Activated CD4-positive, alpha-beta T cell treated with anti-CD3 and anti-CD28 coated beads, Interleukin-10, Interleukin-2, amounts not matched to agents 100 ng/mL and 50 ng/mL, durations not matched to agents 16 hours and 8 hours (primary cell): ENCODE data around the gene MAPK9.
A peak's percentile ranks its signal among the peaks of the same experiment; 100 is the strongest.
"Not testable (repeated sequence)": the region's sequence is repeated elsewhere in the genome, so short reads cannot be mapped to it uniquely, and the experiment has no call there.

Source experiments
- DNase-seq: peaks from one replicate; pipeline ENCODE4 v3.0.0-alpha.2; 2020

MAPK9 gene

GRCh38 chr5:180222056-180222455 is 69.8 kb downstream of the MAPK9 start:
- no peak for DNase-seq

- no peak for DNase-seq
Measured at GRCh38 chr5:180217797-180218196, 74.1 kb downstream of the MAPK9 start.

- DNase-seq = no peak
Measured at GRCh38 chr5:180216646-180217171, 75.2 kb downstream of the MAPK9 start.

- DNase-seq = no peak
Measured at GRCh38 chr5:180215783-180216630, 75.9 kb downstream of the MAPK9 start.

GRCh38 chr5:180214870-180215770 is 76.8 kb downstream of the MAPK9 start:
- no peak for DNase-seq

GRCh38 chr5:180213657-180214207 is 78.2 kb downstream of the MAPK9 start:
- DNase-seq = no peak

GRCh38 chr5:180213256-180213600 is 78.7 kb downstream of the MAPK9 start:
- DNase-seq = no peak

- no peak for DNase-seq
Measured at GRCh38 chr5:180212363-180213255, 79.3 kb downstream of the MAPK9 start.

GRCh38 chr5:180211761-180212035 is 80.2 kb downstream of the MAPK9 start:
- DNase-seq = no peak

GRCh38 chr5:180210961-180211760 is 80.7 kb downstream of the MAPK9 start:
- DNase-seq = no peak

GRCh38 chr5:180210077-180210476 is 81.8 kb downstream of the MAPK9 start:
- DNase-seq = not testable (repeated sequence)

- DNase-seq = peak; percentile 63
Measured at GRCh38 chr5:180209137-180209581, 82.7 kb downstream of the MAPK9 start, which contains the start of gene RASGEF1C. TSS of gene RASGEF1C (minus strand) at chr5:180209211. CDS start at chr5:180138052, 71,159 bp downstream.

- peak; percentile 7 for DNase-seq
Measured at GRCh38 chr5:180208435-180209081, 83.3 kb downstream of the MAPK9 start.

GRCh38 chr5:180208038-180208434 is 83.8 kb downstream of the MAPK9 start:
- no peak for DNase-seq

GRCh38 chr5:180207593-180207992 is 84.3 kb downstream of the MAPK9 start:
- DNase-seq = no peak

GRCh38 chr5:180206993-180207392 is 84.9 kb downstream of the MAPK9 start:
- peak; percentile 38 for DNase-seq

- DNase-seq = no peak
Measured at GRCh38 chr5:180205916-180206315, 86.0 kb downstream of the MAPK9 start.

- no peak for DNase-seq
Measured at GRCh38 chr5:180204276-180204819, 87.5 kb downstream of the MAPK9 start.

- DNase-seq = no peak
Measured at GRCh38 chr5:180202939-180203573, 88.8 kb downstream of the MAPK9 start.
